CD14-positive monocyte (primary cell): ENCODE measurements around the gene CCDC9B. TPM values are rescaled to one million over a fixed set of nuclear protein-coding genes. Genes with fewer than 3 reads are reported as not detected.

Experiments
- DNase-seq, 3 donors: peaks; one replicate each; pipeline ENCODE4 v3.0.0-alpha.2; 2011 to 2022
- H2AFZ ChIP-seq: 2 replicates; pipeline ENCODE4 v1.6.0; 2012; ENCODE audit warnings: mild to moderate bottlenecking, low read depth, low read length, inconsistent platforms; ENCODE audit not compliant: insufficient read depth, poor library complexity, severe bottlenecking
- H3K27ac ChIP-seq, 2 donors: 1 replicate in 1 of 2; 2 replicates in 1 of 2; pipeline ENCODE4 v1.5.1; 2012 to 2013; ENCODE audit warnings: low read length in 2 of 2, control low read depth in 1 of 2, inconsistent platforms in 1 of 2, low read depth in 1 of 2, mild to moderate bottlenecking in 1 of 2
- H3K27me3 ChIP-seq, 2 donors: one replicate each; pipeline versions ENCODE4 v1.6.0 to v1.6.1; 2011 to 2013; ENCODE audit warnings: low read length in 2 of 2; ENCODE audit not compliant: control insufficient read depth in 2 of 2, insufficient read depth in 2 of 2
- H3K36me3 ChIP-seq, 2 donors: replicated peaks in 1 of 2; 1 replicate in 1 of 2; 2 replicates in 1 of 2; pipeline versions ENCODE4 v1.5.1 to v1.6.1; 2012 to 2013; ENCODE audit warnings: low read length in 2 of 2, control low read depth in 1 of 2, inconsistent platforms in 1 of 2, mild to moderate bottlenecking in 1 of 2; ENCODE audit not compliant: insufficient read depth in 2 of 2, control insufficient read depth in 1 of 2
- H3K4me1 ChIP-seq, 2 donors: 1 replicate in 1 of 2; 2 replicates in 1 of 2; pipeline versions ENCODE4 v1.5.1 to v1.6.1; 2012 to 2013; ENCODE audit warnings: low read length in 2 of 2, control low read depth in 1 of 2, inconsistent platforms in 1 of 2, mild to moderate bottlenecking in 1 of 2, moderate library complexity in 1 of 2; ENCODE audit not compliant: insufficient read depth in 2 of 2, control insufficient read depth in 1 of 2
- H3K4me2 ChIP-seq: replicated peaks from 2 replicates; pipeline ENCODE3; 2012; ENCODE audit warnings: low read length, moderate library complexity, mild to moderate bottlenecking; ENCODE audit not compliant: poor library complexity, severe bottlenecking; ENCODE audit errors: extremely low read depth
- H3K4me3 ChIP-seq, 3 experiments: fragments of 200-600 bp in 1 of 3; sonication (generic) in 1 of 3; replicated peaks in 1 of 3; 1 replicate in 2 of 3; 2 replicates in 1 of 3; pipeline ENCODE4 v1.5.1; 2011 to 2013; ENCODE audit warnings: low read length in 3 of 3, mild to moderate bottlenecking in 3 of 3, control low read depth in 2 of 3, low read depth in 2 of 3, inconsistent platforms in 1 of 3, moderate library complexity in 1 of 3
- H3K79me2 ChIP-seq: 2 replicates; pipeline ENCODE4 v1.6.0; 2012; ENCODE audit warnings: mild to moderate bottlenecking, control low read depth, inconsistent platforms, low read length, moderate library complexity; ENCODE audit not compliant: insufficient read depth
- H3K9ac ChIP-seq: 2 replicates; pipeline ENCODE4 v1.6.0; 2017; ENCODE audit warnings: low read length, mild to moderate bottlenecking; ENCODE audit not compliant: insufficient read depth, poor library complexity, severe bottlenecking
- H3K9me3 ChIP-seq, 2 donors: replicated peaks in 1 of 2; 1 replicate in 1 of 2; 2 replicates in 1 of 2; pipeline versions ENCODE4 v1.5.1 to v1.6.1; 2012 to 2013; ENCODE audit warnings: low read length in 2 of 2, control low read depth in 1 of 2; ENCODE audit not compliant: control insufficient read depth in 1 of 2, insufficient read depth in 1 of 2
- H4K20me1 ChIP-seq: 2 replicates; pipeline ENCODE4 v1.6.0; 2012; ENCODE audit warnings: mild to moderate bottlenecking, low read length, control low read depth, moderate library complexity; ENCODE audit not compliant: insufficient read depth
- H3K27ac Mint-ChIP-seq, 7 donors: one replicate each; pipeline ENCODE4 v1.8.0; 2020; ENCODE audit warnings: mild to moderate bottlenecking in 7 of 7, mixed read lengths in 7 of 7, moderate library complexity in 6 of 7, inconsistent platforms in 2 of 7
- H3K27me3 Mint-ChIP-seq, 3 donors: one replicate each; pipeline ENCODE4 v1.8.0; 2021 to 2022; ENCODE audit warnings: low read depth in 3 of 3, mild to moderate bottlenecking in 3 of 3, mixed read lengths in 3 of 3, moderate library complexity in 3 of 3, inconsistent platforms in 1 of 3
- H3K36me3 Mint-ChIP-seq, 2 donors: one replicate each; pipeline ENCODE4 v1.8.0; 2020; ENCODE audit warnings: mixed read lengths in 2 of 2, inconsistent platforms in 1 of 2, mild to moderate bottlenecking in 1 of 2
- H3K4me1 Mint-ChIP-seq: one replicate; pipeline ENCODE4 v1.8.0; 2020; ENCODE audit warnings: mild to moderate bottlenecking, mixed read lengths
- H3K4me3 Mint-ChIP-seq, 2 donors: one replicate each; pipeline ENCODE4 v1.8.0; 2020; ENCODE audit warnings: mild to moderate bottlenecking in 2 of 2, mixed read lengths in 2 of 2, moderate library complexity in 1 of 2
- H3K9me3 Mint-ChIP-seq, 7 donors: one replicate each; pipeline ENCODE4 v1.8.0; 2020 to 2022; ENCODE audit warnings: mixed read lengths in 7 of 7, mild to moderate bottlenecking in 6 of 7, moderate library complexity in 6 of 7, inconsistent platforms in 2 of 7
- WGBS: methylation state at CpG from one replicate; pipeline ENCODE4 v1.1.5; 2013; ENCODE audit warnings: missing lambda C conversion rate; ENCODE audit not compliant: insufficient coverage; 5-methylcytosine and 5-hydroxymethylcytosine counted together
- intact Hi-C, 2 donors: fragments of 100-400 bp; cut with micrococcal nuclease; formaldehyde crosslinking; loops; one replicate each; pipeline versions ENCODE4 v1.15.0 to v1.15.1; 2023
- polyA plus RNA-seq, 3 donors: library from polyadenylated mRNA; depleted of rRNA in 1 of 3; unstranded in 2 of 3; stranded (reverse) in 1 of 3; fragments of 300-500 nt in 2 of 3; fragments of >200 nt in 1 of 3; fragmentation: Illumina TruSeq in 2 of 3; gene quantifications; 1 replicate in 2 of 3; 2 replicates in 1 of 3; pipeline ENCODE4 v1.2.3, GENCODE V29; 2012 to 2021
- TF ChIP-seq, protein P1 (sequence below): fragments of 200-600 bp; IDR thresholded peaks from one replicate; pipeline ENCODE4 v1.8.0; 2022; ENCODE audit warnings: antibody characterized with exemption, mild to moderate bottlenecking

CCDC9B gene
- polyA plus RNA-seq, 3 donors: 0.13 to 2.2 (median 0.39) TPM

DNA sequence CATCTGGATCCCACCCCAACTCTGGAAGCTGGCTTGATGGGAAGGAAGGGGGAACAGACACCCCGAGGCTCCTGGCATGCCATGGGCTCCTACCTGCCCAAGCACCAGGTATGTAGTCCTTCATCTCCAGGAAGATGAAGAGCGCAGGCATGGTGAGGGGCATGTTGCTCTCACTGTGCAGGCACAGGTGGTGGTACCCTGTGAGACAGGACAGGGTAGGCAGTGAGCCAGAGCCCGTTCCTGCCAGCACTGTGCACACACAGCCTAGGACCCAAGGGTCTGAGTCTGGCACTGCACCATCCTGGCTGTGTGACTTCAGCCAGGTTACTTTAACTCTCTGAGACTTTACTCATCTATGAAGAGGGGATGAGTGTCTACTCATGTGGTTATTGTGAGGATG is 48.5 kb downstream of the CCDC9B start:
- Mint-ChIP-seq H3K4me1 (peaks cover 20% of the 10 kb centered on the region), H3K9me3 (no peaks in the 10 kb centered on the region), H3K4me3 (no peak overlapping the region), H3K27me3 (peaks cover 0 to 1% (median 0%) of the 10 kb centered on the region in 3 donors), H3K27ac (peak overlapping the region in 1 of 7 donors; percentile 2), H3K36me3 (peaks cover 84 to 97% of the 10 kb centered on the region in 2 donors)
- intact Hi-C loops: no loop called here
- no peak overlapping the region for H3K4me3 ChIP-seq
- no peak overlapping the region for H3K4me2 ChIP-seq
- no peaks in the 10 kb centered on the region for H3K27me3 ChIP-seq
- TF ChIP-seq, protein P1, sequence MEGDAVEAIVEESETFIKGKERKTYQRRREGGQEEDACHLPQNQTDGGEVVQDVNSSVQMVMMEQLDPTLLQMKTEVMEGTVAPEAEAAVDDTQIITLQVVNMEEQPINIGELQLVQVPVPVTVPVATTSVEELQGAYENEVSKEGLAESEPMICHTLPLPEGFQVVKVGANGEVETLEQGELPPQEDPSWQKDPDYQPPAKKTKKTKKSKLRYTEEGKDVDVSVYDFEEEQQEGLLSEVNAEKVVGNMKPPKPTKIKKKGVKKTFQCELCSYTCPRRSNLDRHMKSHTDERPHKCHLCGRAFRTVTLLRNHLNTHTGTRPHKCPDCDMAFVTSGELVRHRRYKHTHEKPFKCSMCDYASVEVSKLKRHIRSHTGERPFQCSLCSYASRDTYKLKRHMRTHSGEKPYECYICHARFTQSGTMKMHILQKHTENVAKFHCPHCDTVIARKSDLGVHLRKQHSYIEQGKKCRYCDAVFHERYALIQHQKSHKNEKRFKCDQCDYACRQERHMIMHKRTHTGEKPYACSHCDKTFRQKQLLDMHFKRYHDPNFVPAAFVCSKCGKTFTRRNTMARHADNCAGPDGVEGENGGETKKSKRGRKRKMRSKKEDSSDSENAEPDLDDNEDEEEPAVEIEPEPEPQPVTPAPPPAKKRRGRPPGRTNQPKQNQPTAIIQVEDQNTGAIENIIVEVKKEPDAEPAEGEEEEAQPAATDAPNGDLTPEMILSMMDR: no peak
- H3K79me2 ChIP-seq: peaks cover 13% of the 10 kb centered on the region
- H3K9me3 ChIP-seq: no peaks in the 10 kb centered on the region
- peaks cover 93 to 100% of the 10 kb centered on the region in 2 donors for H3K36me3 ChIP-seq
- peaks cover 10 to 15% of the 10 kb centered on the region in 2 donors for H3K4me1 ChIP-seq
- peak overlapping the region in 1 of 2 donors; percentile 42 for H3K27ac ChIP-seq
- H4K20me1 ChIP-seq: peaks cover 100% of the 10 kb centered on the region
- DNase-seq: no peak
- WGBS: 89% methylated on average over 1 of the region's 3 CpGs
- H3K9ac ChIP-seq: no peak overlapping the region
- no peak overlapping the region for H2AFZ ChIP-seq

GRCh38 chr15:40290918-40291574 is 49.7 kb downstream of the CCDC9B start:
- Histone ChIP-seq H3K4me2 (no peak overlapping the region), H3K36me3 (peaks cover 92 to 100% of the 10 kb centered on the region in 2 donors), H3K79me2 (peaks cover 13% of the 10 kb centered on the region), H4K20me1 (peaks cover 100% of the 10 kb centered on the region), H3K9me3 (no peaks in the 10 kb centered on the region), H3K27ac (no peak overlapping the region), H3K27me3 (no peaks in the 10 kb centered on the region), H3K9ac (no peak overlapping the region), H3K4me1 (peaks cover 12 to 26% of the 10 kb centered on the region in 2 donors), H2AFZ (no peak overlapping the region), H3K4me3 (no peak overlapping the region)
- Mint-ChIP-seq H3K36me3 (peaks cover 78 to 95% of the 10 kb centered on the region in 2 donors), H3K27me3 (peaks cover 0 to 1% (median 1%) of the 10 kb centered on the region in 3 donors), H3K27ac (no peak overlapping the region), H3K9me3 (no peaks in the 10 kb centered on the region), H3K4me3 (no peak overlapping the region), H3K4me1 (peaks cover 28% of the 10 kb centered on the region)
- TF ChIP-seq, protein P1: no peak
- WGBS: 96% methylated on average over 66 of the region's 68 CpGs
- intact Hi-C loops: no loop called here
- DNase-seq: no peak
